BJ (cell line): Measurements from ENCODE around the gene ABCG5. TPM values are rescaled to one million over a fixed set of nuclear protein-coding genes. Genes with fewer than 3 reads are reported as not detected.

Source experiments
- CTCF ChIA-PET: fragments of 350-600 bp; formaldehyde crosslinking; extraction: SDS; loops from one replicate; lab custom pipeline; 2021; ENCODE audit warnings: antibody characterized with exemption, inconsistent platforms; lab: Yijun Ruan, JAX
- POLR2A ChIA-PET: fragments of 300-600 bp; sonication (Branson Sonifier 250); formaldehyde crosslinking; extraction: SDS; loops from one replicate; lab custom pipeline; 2021; ENCODE audit warnings: antibody characterized with exemption; lab: Charles Lee
- DNase-seq: peaks from one replicate; pipeline ENCODE4 v3.0.0-alpha.2; 2011; ENCODE audit warnings: low read depth
- H3K27me3 ChIP-seq: 2 replicates; pipeline ENCODE4 v1.6.0; 2011; ENCODE audit warnings: low read length; ENCODE audit not compliant: control insufficient read depth, insufficient read depth
- H3K36me3 ChIP-seq: 2 replicates; pipeline ENCODE4 v1.5.1; 2011; ENCODE audit warnings: low read length; ENCODE audit not compliant: control insufficient read depth, insufficient read depth
- H3K4me3 ChIP-seq: 2 replicates; pipeline ENCODE4 v1.5.1; 2011; ENCODE audit warnings: low read depth, mild to moderate bottlenecking, control low read depth, low read length
- CTCF ChIP-seq: IDR thresholded peaks from 2 replicates; pipeline ENCODE4 v1.5.1; 2011; ENCODE audit warnings: low read depth, mild to moderate bottlenecking, control low read depth, inconsistent platforms, low read length, moderate library complexity; ENCODE audit not compliant: insufficient read depth
- polyA plus RNA-seq: library from polyadenylated mRNA; depleted of rRNA; stranded (reverse); fragments of >200 nt; gene quantifications from 2 replicates; pipeline ENCODE4 v1.2.3, GENCODE V29; 2011

Gene ABCG5
- polyA plus RNA-seq, 1 experiment: not detected

GRCh38 chr2:43824951-43825493 lies 13.6 kb downstream of the ABCG5 start:
- CTCF ChIA-PET: no interaction called here
- Histone ChIP-seq H3K4me3 (no peak overlapping the region), H3K36me3 (no peaks in the 10 kb centered on the region), H3K27me3 (peaks cover 2% of the 10 kb centered on the region; the same call in 1 of the 2 replicates)
- DNase-seq: no peak
- no peak for TF ChIP-seq CTCF
- POLR2A ChIA-PET: no interaction called here

GRCh38 chr2:43824512-43824911 lies 14.1 kb downstream of the ABCG5 start:
- POLR2A ChIA-PET: no interaction called here
- CTCF ChIA-PET: no interaction called here
- Histone ChIP-seq H3K36me3 (no peaks in the 10 kb centered on the region), H3K4me3 (no peak overlapping the region), H3K27me3 (no peaks in the 10 kb centered on the region; the same call in 1 of the 2 replicates)
- no peak for TF ChIP-seq CTCF
- no peak for DNase-seq

- POLR2A ChIA-PET: no interaction called here
- no peak overlapping the region for H3K4me3 ChIP-seq
- no peak for TF ChIP-seq CTCF
Measured at GRCh38 chr2:43823751-43824150, 14.9 kb downstream of the ABCG5 start.

GRCh38 chr2:43822839-43823238 lies 15.8 kb downstream of the ABCG5 start:
- no peaks in the 10 kb centered on the region; the same call in 1 of the 2 replicates for H3K27me3 ChIP-seq
- no peaks in the 10 kb centered on the region for H3K36me3 ChIP-seq
- ChIA-PET CTCF (interaction anchor here (1.0 to 2.3 kb wide), 2 partner anchors 13 to 23 kb away, joined by 3 to 4 read pairs; no protein-coding TSS in a partner anchor), POLR2A (no interaction called here)
- no peak for TF ChIP-seq CTCF
- DNase-seq: no peak
- H3K4me3 ChIP-seq: no peak overlapping the region

More at GRCh38 chr2:43823751-43824150, 14.9 kb downstream of the ABCG5 start:
- DNase-seq: no peak
- Histone ChIP-seq H3K36me3 (no peaks in the 10 kb centered on the region), H3K27me3 (no peaks in the 10 kb centered on the region; the same call in 1 of the 2 replicates)
- CTCF ChIA-PET: interaction anchor here (1.0 to 2.3 kb wide), 2 partner anchors 12 to 24 kb away, joined by 3 to 4 read pairs; no protein-coding TSS in a partner anchor

GRCh38 chr2:43819491-43820163 lies 19.0 kb downstream of the ABCG5 start:
- no peaks in the 10 kb centered on the region; the same call in 1 of the 2 replicates for H3K27me3 ChIP-seq
- no peak for TF ChIP-seq CTCF
- H3K4me3 ChIP-seq: no peak overlapping the region
- ChIA-PET CTCF (no interaction called here), POLR2A (no interaction called here)
- DNase-seq: no peak
- no peaks in the 10 kb centered on the region for H3K36me3 ChIP-seq
